Muscle of back (tissue), 11 donors: ENCODE data around the gene GAS7. TPM values are rescaled to one million over a fixed set of nuclear protein-coding genes. Genes with fewer than 3 reads are reported as not detected.
A peak's percentile ranks its signal among the peaks of the same experiment; 100 is the strongest.

Experiments
- DNase-seq, 3 donors: peaks; one replicate each; pipeline versions ENCODE4 v3.0.0 to v3.0.0-alpha.2; 2013
- polyA plus RNA-seq, 10 donors: library from polyadenylated mRNA; unstranded; fragments of 120-200 nt; gene quantifications; one replicate each; pipeline ENCODE4 v1.2.1, GENCODE V29; 2013; ENCODE audit not compliant: insufficient read length in 10 of 10

Gene GAS7
- polyA plus RNA-seq, 10 donors = 48.7 to 82.8 (median 58.6) TPM

GRCh38 chr17:10172778-10173177 lies 25.6 kb downstream of the GAS7 start:
- no peak for DNase-seq

GRCh38 chr17:10172241-10172741 lies 26.1 kb downstream of the GAS7 start:
- DNase-seq = no peak

GRCh38 chr17:10171581-10171981 lies 26.8 kb downstream of the GAS7 start:
- no peak for DNase-seq

GRCh38 chr17:10171122-10171571 lies 27.3 kb downstream of the GAS7 start:
- DNase-seq = peak in 2 of 3 donors; percentile 81 to 91

- no peak for DNase-seq
Observed at GRCh38 chr17:10170233-10170632, 28.2 kb downstream of the GAS7 start.

GRCh38 chr17:10169290-10169689 lies 29.1 kb downstream of the GAS7 start:
- DNase-seq = no peak

- no peak for DNase-seq
Observed at GRCh38 chr17:10166176-10166935, 32.0 kb downstream of the GAS7 start.

GRCh38 chr17:10162096-10162495 lies 36.3 kb downstream of the GAS7 start:
- no peak for DNase-seq

- no peak for DNase-seq
Observed at GRCh38 chr17:10161386-10161785, 37.0 kb downstream of the GAS7 start.

GRCh38 chr17:10156948-10157607 lies 41.3 kb downstream of the GAS7 start:
- peak in 1 of 3 donors; percentile 71 for DNase-seq

GRCh38 chr17:10156599-10156947 lies 41.8 kb downstream of the GAS7 start:
- no peak for DNase-seq

GRCh38 chr17:10156077-10156435 lies 42.4 kb downstream of the GAS7 start:
- peak in 1 of 3 donors; percentile 57 for DNase-seq

GRCh38 chr17:10155371-10156076 lies 42.9 kb downstream of the GAS7 start:
- DNase-seq = peak in 2 of 3 donors; percentile 79 to 82

GRCh38 chr17:10151667-10152496 lies 46.5 kb downstream of the GAS7 start:
- DNase-seq = peak in 1 of 3 donors; percentile 71

- no peak for DNase-seq
Observed at GRCh38 chr17:10149573-10150399, 48.6 kb downstream of the GAS7 start.

GRCh38 chr17:10147761-10148415 lies 50.5 kb downstream of the GAS7 start:
- no peak for DNase-seq

- DNase-seq = no peak
Observed at GRCh38 chr17:10147040-10147439, 51.4 kb downstream of the GAS7 start.

GRCh38 chr17:10144982-10145381 lies 53.4 kb downstream of the GAS7 start:
- no peak for DNase-seq

- DNase-seq = no peak
Observed at GRCh38 chr17:10144456-10144855, 54.0 kb downstream of the GAS7 start.

- DNase-seq = no peak
Observed at GRCh38 chr17:10141436-10141835, 57.0 kb downstream of the GAS7 start.
